NCI-H146 treated with DMSO at 0.1 percent for 48 hours (cell line): ENCODE data around the gene NRARP.
A peak's percentile ranks its signal among the peaks of the same experiment; 100 is the strongest.

Source experiments
- DNase-seq: peaks from one replicate; lab custom pipeline; 2025; ENCODE audit not compliant: unreplicated experiment; lab: John Stamatoyannopoulos, UW

The NRARP gene

GRCh38 chr9:137311171-137311985 lies 9.3 kb upstream of the NRARP start:
- peak; percentile 16 for DNase-seq

GRCh38 chr9:137310189-137311052 lies 8.3 kb upstream of the NRARP start:
- no peak for DNase-seq

GRCh38 chr9:137309368-137310188 lies 7.5 kb upstream of the NRARP start:
- DNase-seq = no peak

GRCh38 chr9:137308057-137308619 lies 6.1 kb upstream of the NRARP start:
- DNase-seq = peak; percentile 34

- DNase-seq = no peak
These were observed 5.4 kb upstream of the NRARP start for GRCh38 chr9:137307255-137308056.

- DNase-seq = no peak
These were observed 4.8 kb upstream of the NRARP start for GRCh38 chr9:137306850-137307254.

GRCh38 chr9:137306066-137306849 lies 4.2 kb upstream of the NRARP start:
- no peak for DNase-seq

GRCh38 chr9:137305798-137306065 lies 3.7 kb upstream of the NRARP start:
- no peak for DNase-seq

GRCh38 chr9:137305060-137305797 lies 3.2 kb upstream of the NRARP start:
- no peak for DNase-seq

GRCh38 chr9:137304383-137305059 lies 2.5 kb upstream of the NRARP start:
- DNase-seq = no peak

- no peak for DNase-seq
These were observed 1.9 kb upstream of the NRARP start for GRCh38 chr9:137303893-137304382.

GRCh38 chr9:137303151-137303892 lies 1.3 kb upstream of the NRARP start:
- DNase-seq = no peak

- DNase-seq = no peak
These were observed 529 bp upstream of the NRARP start for GRCh38 chr9:137302449-137303150.

GRCh38 chr9:137301081-137301947 lies 757 bp downstream of the NRARP start:
- no peak for DNase-seq

- DNase-seq = peak; percentile 13
These were observed 1.4 kb downstream of the NRARP start for GRCh38 chr9:137300567-137301080.

- no peak for DNase-seq
These were observed 2.1 kb downstream of the NRARP start for GRCh38 chr9:137299938-137300337.
